SW 1271 (cell line): ENCODE data around the gene FES.
"Not testable (repeated sequence)": the region's sequence is repeated elsewhere in the genome, so short reads cannot be mapped to it uniquely, and the experiment has no call there.

Experiments
- DNase-seq, 2 experiments: peaks; one replicate each; lab custom pipeline; 2025; lab: John Stamatoyannopoulos, UW

FES gene

GRCh38 chr15:90909976-90910375 is 25.7 kb downstream of the FES start:
- DNase-seq, result no peak

GRCh38 chr15:90910441-90911301 is 26.4 kb downstream of the FES start:
- no peak for DNase-seq

- no peak for DNase-seq
Observed at GRCh38 chr15:90911302-90911623, 27.0 kb downstream of the FES start.

- DNase-seq, result no peak
Observed at GRCh38 chr15:90911906-90912769, 27.8 kb downstream of the FES start.

- DNase-seq, result no peak
Observed at GRCh38 chr15:90912770-90913075, 28.4 kb downstream of the FES start.

- no peak for DNase-seq
Observed at GRCh38 chr15:90913398-90913944, 29.2 kb downstream of the FES start.

GRCh38 chr15:90914305-90915080 is 30.2 kb downstream of the FES start:
- no peak for DNase-seq

- no peak for DNase-seq
Observed at GRCh38 chr15:90915216-90915807, 31.0 kb downstream of the FES start.

- no peak for DNase-seq
Observed at GRCh38 chr15:90915808-90916440, 31.6 kb downstream of the FES start.

GRCh38 chr15:90916461-90916860 is 32.2 kb downstream of the FES start:
- DNase-seq, result no peak

GRCh38 chr15:90917569-90917968 is 33.3 kb downstream of the FES start:
- DNase-seq, result no peak

- no peak for DNase-seq
Observed at GRCh38 chr15:90918034-90918788, 33.9 kb downstream of the FES start.

GRCh38 chr15:90918835-90919234 is 34.5 kb downstream of the FES start:
- no peak for DNase-seq

GRCh38 chr15:90921887-90922286 is 37.6 kb downstream of the FES start:
- DNase-seq, result no peak

- DNase-seq, result not testable (repeated sequence)
Observed at GRCh38 chr15:90922712-90923322, 38.5 kb downstream of the FES start.

- DNase-seq, result no peak
Observed at GRCh38 chr15:90924375-90924774, 40.1 kb downstream of the FES start.

- DNase-seq, result not testable (repeated sequence)
Observed at GRCh38 chr15:90926766-90927165, 42.5 kb downstream of the FES start.

- not testable (repeated sequence) for DNase-seq
Observed at GRCh38 chr15:90928106-90928505, 43.8 kb downstream of the FES start.

- no peak for DNase-seq
Observed at GRCh38 chr15:90929246-90930019, 45.1 kb downstream of the FES start.
